ENCODE data around the gene NSUN3.
"Not testable (repeated sequence)": the region's sequence is repeated elsewhere in the genome, so short reads cannot be mapped to it uniquely, and the experiment has no call there.

- not testable (repeated sequence) for TF ChIP-seq SUZ12 (IDR thresholded peaks at IDR 0.05; ENCODE audit: unreplicated experiment); ZNF274 (IDR thresholded peaks at IDR 0.05; ENCODE audit: insufficient read depth, insufficient read length); CTCF (IDR thresholded peaks at IDR 0.05 in 2 of 3, conservative IDR thresholded peaks at IDR 0.05 in 1 of 3; ENCODE audit: control insufficient read depth in 2 of 3, extremely low read depth in 1 of 3, insufficient read depth in 1 of 3, low read depth in 3 of 3, low read length in 3 of 3); E4F1 (IDR thresholded peaks at IDR 0.05; ENCODE audit: borderline replicate concordance, partially characterized antibody); EZH2 (IDR thresholded peaks at IDR 0.05; ENCODE audit: borderline replicate concordance, control insufficient read depth, low read depth, low read length); TCF12 (IDR thresholded peaks at IDR 0.05; ENCODE audit: low read depth, low read length)
These were observed 18.5 kb upstream of the NSUN3 start for GRCh38 chr3:94044100-94044936.
